IPS-20b (cell line): ENCODE results near the gene CAD.
"Not testable (repeated sequence)": the region's sequence is repeated elsewhere in the genome, so short reads cannot be mapped to it uniquely, and the experiment has no call there.

Experiments
- H3K27ac ChIP-seq: one replicate; pipeline ENCODE4 v1.5.1; 2013; ENCODE audit warnings: low read length
- H3K27me3 ChIP-seq: 2 replicates; pipeline ENCODE4 v1.6.1; 2013; ENCODE audit warnings: mild to moderate bottlenecking, low read length, inconsistent platforms; ENCODE audit not compliant: insufficient read depth
- H3K36me3 ChIP-seq: 2 replicates; pipeline ENCODE4 v1.6.1; 2013; ENCODE audit warnings: low read depth, mild to moderate bottlenecking, inconsistent platforms, low read length, moderate library complexity; ENCODE audit not compliant: insufficient read depth
- H3K4me1 ChIP-seq: 2 replicates; pipeline ENCODE4 v1.6.1; 2013; ENCODE audit warnings: mild to moderate bottlenecking, control low read depth, inconsistent platforms, low read length, moderate library complexity; ENCODE audit not compliant: insufficient read depth
- H3K4me3 ChIP-seq: 2 replicates; pipeline ENCODE4 v1.5.1; 2013; ENCODE audit warnings: mild to moderate bottlenecking, low read length, inconsistent platforms
- H3K9ac ChIP-seq: 2 replicates; pipeline ENCODE4 v1.6.1; 2013; ENCODE audit warnings: low read depth, mild to moderate bottlenecking, inconsistent platforms, low read length, moderate library complexity
- H3K9me3 ChIP-seq: 2 replicates; pipeline ENCODE4 v1.6.1; 2013; ENCODE audit warnings: mild to moderate bottlenecking, low read depth, low read length, inconsistent platforms; ENCODE audit not compliant: insufficient read depth

Gene CAD

DNA sequence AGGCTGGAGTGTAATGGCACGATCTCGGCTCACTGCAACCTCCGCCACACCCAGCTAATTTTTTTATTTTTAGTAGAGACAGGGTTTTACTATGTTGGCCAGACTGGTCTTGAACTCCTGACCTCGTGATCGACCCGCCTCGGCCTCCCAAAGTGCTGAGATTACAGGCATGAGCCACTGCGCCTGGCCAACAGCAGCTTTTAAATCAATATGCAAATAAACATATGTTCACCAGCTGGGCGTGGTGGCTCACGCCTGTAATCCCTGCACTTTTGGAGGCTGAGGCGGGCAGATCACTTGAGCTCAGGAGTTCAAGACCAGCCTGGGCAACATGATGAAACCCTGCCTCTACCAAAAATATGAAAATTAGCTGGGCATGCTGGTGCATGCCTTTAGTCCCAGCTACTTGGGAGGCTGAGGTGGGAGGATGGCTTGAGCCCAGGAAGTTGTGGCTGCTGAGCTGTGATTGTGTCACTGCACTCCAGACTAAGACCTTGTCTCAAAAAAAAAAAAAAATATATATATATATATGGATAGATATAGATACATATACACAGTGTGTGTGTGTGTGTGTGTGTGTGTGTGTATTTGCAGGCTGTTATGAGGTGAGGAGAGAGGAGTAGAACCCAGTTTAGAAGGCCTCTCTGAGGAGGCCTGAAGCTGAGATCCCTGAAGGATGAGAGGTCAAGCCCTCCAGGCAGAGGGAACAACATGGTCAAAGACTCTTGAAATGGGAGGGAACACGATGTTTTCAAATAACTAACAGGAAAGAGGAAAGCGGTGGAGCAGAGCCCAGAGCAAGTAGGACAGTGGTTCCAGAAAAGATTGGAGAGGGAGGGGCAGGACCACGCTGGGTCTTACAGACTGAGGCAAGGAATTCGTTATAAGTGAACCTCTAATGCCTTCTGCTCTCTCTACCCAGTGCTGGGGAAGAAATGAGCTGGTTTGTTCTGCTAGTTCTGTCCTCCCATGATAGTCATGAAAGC lies 55.7 kb downstream of the CAD start:
- not testable (repeated sequence) for H3K27ac ChIP-seq, H3K27me3 ChIP-seq, H3K9me3 ChIP-seq, H3K4me3 ChIP-seq, H3K36me3 ChIP-seq, H3K4me1 ChIP-seq, H3K9ac ChIP-seq

DNA sequence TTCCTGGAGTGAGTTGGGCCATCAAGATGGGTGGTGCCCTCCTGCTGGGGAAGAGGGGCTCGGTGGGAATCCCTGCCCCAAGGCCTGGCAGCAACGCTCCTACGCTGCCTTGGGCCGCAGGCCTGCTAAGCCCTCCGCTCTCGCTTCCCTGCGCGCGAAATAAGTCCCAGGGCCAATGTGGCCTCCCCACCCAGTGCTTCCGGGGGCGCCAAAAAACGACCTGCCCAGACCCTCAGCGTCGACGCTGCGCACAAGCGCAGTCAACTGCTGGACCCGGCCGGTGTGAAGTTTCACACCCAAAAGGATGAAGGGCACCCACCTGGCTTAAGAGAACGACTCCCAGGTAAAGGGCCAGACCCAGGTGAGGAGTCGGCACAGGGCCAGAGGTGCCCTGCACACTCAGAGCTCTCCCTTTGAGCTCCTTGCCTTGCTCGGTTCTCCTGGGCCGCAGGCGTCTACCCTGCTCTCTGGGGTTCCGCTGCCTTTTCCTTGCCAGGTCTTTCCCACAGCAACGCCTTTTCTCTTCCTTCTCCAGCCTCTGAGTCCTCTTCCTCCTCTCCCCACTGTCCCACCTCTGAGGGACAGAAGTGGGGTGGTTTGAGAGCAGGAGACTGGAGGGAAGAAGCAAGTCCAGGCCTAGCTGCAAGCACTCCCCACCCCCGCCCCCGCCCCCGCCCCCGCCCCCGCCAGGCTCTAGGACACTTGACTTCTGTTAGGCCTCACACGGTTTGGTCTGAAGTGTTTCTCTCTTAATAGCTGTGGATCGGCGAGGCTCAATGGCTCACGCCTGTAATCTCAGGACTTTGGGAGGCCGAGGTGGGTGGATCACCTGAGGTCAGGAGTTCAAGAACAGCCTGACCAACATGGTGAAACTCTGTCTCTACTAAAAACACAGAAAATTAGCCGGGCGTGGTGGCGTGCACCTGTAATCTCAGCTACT lies 58.3 kb downstream of the CAD start, which contains the start of gene DNAJC5G:
Gene DNAJC5G (plus strand): TSS at position 223 of the 940 bp plus-strand sequence. CDS start 1,296 bp downstream, outside the sequence.
- 0 out of 2 replicates have a peak, but pooled peaks cover 3% of the 10 kb centered on the region for H3K27me3 ChIP-seq
- H3K4me3 ChIP-seq = no peak within 1 kb of the TSS
- H3K36me3 ChIP-seq = no peaks in the 10 kb centered on the region
- 0 out of 2 replicates have a peak, but pooled peaks cover 3% of the 10 kb centered on the region for H3K4me1 ChIP-seq
- H3K9me3 ChIP-seq = no peaks in the 10 kb centered on the region
- no peak within 1 kb of the TSS for H3K9ac ChIP-seq
- H3K27ac ChIP-seq = no peak within 1 kb of the TSS

DNA sequence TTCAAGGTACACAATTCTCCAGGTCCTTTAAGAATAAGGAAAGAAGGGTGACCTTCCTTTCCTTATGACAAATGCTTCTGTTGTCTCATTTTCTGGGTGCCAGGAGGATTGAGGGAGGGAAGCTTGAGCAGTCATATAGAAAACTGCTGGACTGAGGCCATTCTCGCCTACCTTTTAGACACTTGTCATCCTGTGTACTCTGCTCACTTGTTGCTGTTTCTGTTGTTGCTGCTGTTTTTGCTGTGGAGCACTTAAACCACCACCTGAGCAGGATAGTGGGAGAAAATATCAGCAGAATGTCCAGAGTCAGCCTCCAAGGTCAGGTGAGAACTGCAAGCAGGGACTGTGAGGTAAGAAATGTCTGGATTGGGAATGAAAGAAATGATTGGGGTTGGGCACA lies 60.8 kb downstream of the CAD start:
- H3K4me1 ChIP-seq = peaks cover 7% of the 10 kb centered on the region; the same call in 1 of the 2 replicates
- peaks cover 25% of the 10 kb centered on the region for H3K27me3 ChIP-seq
- H3K9me3 ChIP-seq = no peaks in the 10 kb centered on the region
- no peak overlapping the region for H3K27ac ChIP-seq
- H3K4me3 ChIP-seq = no peak overlapping the region
- no peak overlapping the region for H3K9ac ChIP-seq
- H3K36me3 ChIP-seq = no peaks in the 10 kb centered on the region

DNA sequence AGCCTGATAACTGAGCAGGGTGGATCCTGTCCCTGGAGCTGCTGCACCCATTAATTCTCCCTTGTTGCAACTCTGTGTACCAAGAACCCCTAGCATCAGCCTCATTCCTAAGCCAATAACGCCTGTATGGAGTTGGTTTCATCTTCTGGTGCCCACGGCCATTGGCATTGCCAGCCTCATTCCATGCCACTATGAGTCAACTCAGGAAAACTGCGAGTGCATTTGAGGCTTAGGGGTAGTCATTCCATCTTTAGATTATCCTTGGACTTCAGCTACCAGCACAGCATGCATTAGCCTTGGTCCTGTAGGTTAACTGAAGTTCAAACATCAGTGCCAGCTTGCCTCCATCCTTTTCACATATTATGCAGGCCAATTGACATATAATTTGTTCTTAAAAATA lies 63.7 kb downstream of the CAD start:
- no peak overlapping the region for H3K9ac ChIP-seq
- H3K27me3 ChIP-seq = peaks cover 25% of the 10 kb centered on the region
- no peak overlapping the region for H3K27ac ChIP-seq
- H3K4me1 ChIP-seq = peaks cover 11% of the 10 kb centered on the region; the same call in 1 of the 2 replicates
- no peak overlapping the region for H3K4me3 ChIP-seq
- no peaks in the 10 kb centered on the region for H3K9me3 ChIP-seq
- H3K36me3 ChIP-seq = no peaks in the 10 kb centered on the region

DNA sequence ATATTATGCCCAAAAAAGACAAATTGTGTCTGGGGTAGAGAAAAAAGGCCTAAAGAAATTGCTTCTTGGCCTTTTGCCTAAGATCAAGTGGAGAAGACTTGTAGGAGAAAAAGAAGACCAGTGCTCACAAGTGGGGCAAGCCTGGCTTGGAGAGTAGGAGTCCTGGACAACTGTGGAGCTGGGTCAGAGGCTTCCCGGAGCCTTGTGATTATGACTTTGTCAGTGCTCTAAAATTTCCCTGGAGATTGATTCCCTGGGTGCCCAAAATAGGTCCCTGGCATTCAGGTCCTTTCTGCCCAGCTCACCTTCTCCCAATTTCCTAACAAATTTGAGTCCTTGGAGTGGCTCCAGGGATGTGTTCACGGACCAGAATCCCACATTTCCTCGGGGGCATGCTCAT lies 64.3 kb downstream of the CAD start:
- peaks cover 11% of the 10 kb centered on the region; the same call in 1 of the 2 replicates for H3K4me1 ChIP-seq
- no peaks in the 10 kb centered on the region for H3K9me3 ChIP-seq
- no peak overlapping the region for H3K4me3 ChIP-seq
- H3K9ac ChIP-seq = no peak overlapping the region
- H3K27ac ChIP-seq = no peak overlapping the region
- no peaks in the 10 kb centered on the region for H3K36me3 ChIP-seq
- peaks cover 25% of the 10 kb centered on the region for H3K27me3 ChIP-seq

DNA sequence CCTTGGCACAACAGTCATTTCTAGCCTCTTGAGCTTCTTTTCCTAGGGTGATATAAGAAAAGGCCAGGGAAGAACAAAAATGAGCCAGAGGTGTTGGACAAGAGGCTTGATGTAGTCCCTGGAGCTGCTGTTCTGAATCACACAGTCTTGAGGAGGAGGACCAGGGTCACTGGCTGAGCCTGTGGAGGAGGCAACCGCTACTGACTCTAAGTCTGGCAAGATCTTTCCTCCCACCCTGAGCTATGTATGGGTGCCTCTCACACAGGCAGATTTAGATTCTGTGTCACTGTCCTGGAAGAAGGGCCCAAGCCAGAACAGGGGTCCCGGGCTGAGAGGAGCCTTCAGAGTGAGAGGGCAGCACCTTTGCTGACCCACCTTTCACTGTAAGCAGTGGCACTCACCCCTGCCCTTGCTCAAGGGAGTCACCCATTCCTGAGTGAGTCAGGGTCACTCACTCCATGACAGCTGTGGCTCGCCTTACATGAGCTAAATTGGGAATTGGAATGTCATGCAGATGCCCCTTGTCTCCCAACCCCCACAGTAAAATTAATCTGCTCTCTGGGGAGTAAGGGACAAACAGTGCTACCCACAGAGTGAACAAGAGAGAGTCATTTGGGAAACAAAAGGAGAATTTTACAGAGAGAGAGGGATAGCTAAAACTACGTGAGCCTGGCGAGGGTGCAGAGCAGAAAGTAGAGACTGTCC lies 64.8 kb downstream of the CAD start, which contains the start of gene TRIM54:
Gene TRIM54 (plus strand): TSS at position 575 of the 705 bp plus-strand sequence. CDS start 303 bp downstream, outside the sequence.
- H3K9ac ChIP-seq = peak within 1 kb of the TSS; percentile 52; the same call in 1 of the 2 replicates

DNA sequence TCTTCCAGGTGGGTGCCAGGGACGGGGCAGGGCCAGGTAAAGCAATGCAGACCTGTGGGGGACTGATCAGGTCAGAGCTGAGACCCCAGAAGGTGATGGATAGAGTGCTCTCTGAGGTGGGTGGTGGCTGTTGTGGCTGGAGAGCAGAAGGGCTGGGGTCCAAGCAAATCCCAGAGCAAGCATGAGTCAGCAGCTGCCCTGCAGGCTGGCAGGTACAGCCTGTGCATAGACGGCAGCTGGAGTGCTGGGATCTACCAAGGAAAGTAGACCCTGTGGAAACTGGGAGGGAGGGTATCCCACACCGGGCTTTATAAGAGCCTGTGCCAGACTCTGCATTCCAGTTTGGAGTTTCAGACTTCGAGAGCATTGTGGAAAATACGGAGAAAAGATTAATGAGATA lies 65.7 kb downstream of the CAD start:
- peaks cover 22% of the 10 kb centered on the region for H3K27me3 ChIP-seq
- H3K27ac ChIP-seq = peak overlapping the region; percentile 15
- peak overlapping the region; percentile 55; the same call in 1 of the 2 replicates for H3K4me3 ChIP-seq
- no peaks in the 10 kb centered on the region for H3K9me3 ChIP-seq
- H3K4me1 ChIP-seq = peaks cover 11% of the 10 kb centered on the region; the same call in 1 of the 2 replicates
- peak overlapping the region; percentile 52; the same call in 1 of the 2 replicates for H3K9ac ChIP-seq
- H3K36me3 ChIP-seq = no peaks in the 10 kb centered on the region

More for the DNA sequence above, 64.8 kb downstream of the CAD start, which contains the start of gene TRIM54:
- Histone ChIP-seq H3K9me3 (no peaks in the 10 kb centered on the region), H3K27ac (peak within 1 kb of the TSS; percentile 15), H3K4me1 (peaks cover 11% of the 10 kb centered on the region; the same call in 1 of the 2 replicates), H3K27me3 (peaks cover 25% of the 10 kb centered on the region), H3K36me3 (no peaks in the 10 kb centered on the region), H3K4me3 (peak within 1 kb of the TSS; percentile 55; the same call in 1 of the 2 replicates)

DNA sequence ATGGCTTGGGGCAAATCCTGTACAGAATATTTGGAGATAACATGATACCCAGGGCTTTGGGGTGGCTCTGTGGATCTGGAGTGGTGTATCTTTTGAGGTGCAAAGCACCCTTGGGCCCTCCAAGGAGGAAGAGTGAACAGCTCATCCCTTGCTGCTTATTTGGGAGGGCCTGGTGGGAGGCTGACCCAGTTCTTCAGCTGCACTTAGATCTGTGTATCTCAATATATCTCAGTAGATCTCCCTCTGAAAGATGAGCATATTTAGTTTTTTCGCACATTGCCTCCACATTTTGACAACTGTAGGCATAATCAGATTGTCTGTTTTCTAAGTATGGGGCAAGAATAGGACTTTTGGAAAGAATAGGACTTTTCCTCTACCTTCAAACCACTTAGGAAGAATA lies 67.8 kb downstream of the CAD start:
- no peaks in the 10 kb centered on the region for H3K9me3 ChIP-seq
- no peak overlapping the region for H3K4me3 ChIP-seq
- no peak overlapping the region for H3K9ac ChIP-seq

DNA sequence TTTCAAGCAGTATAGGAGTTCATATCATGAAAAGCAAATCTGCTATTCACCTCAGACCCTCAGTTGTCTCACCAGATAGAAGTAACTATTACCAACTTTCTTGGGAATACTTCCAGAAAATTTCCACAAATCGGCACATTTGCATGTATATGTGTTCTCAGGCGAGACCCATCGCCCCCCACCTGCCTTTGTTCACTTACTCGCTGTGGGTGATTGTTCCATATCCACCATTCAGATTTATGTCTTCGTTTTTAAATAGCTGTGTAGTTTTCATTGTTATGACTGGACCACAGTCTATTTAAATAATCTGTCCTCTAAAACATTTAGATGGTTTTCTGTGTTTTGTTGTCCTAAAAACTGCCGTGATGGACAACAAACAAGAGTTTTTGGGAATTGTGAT lies 68.3 kb downstream of the CAD start:
- H3K9me3 ChIP-seq = no peaks in the 10 kb centered on the region
- peaks cover 22% of the 10 kb centered on the region for H3K27me3 ChIP-seq
- peaks cover 8% of the 10 kb centered on the region; the same call in 1 of the 2 replicates for H3K4me1 ChIP-seq
- H3K27ac ChIP-seq = no peak overlapping the region
- no peaks in the 10 kb centered on the region for H3K36me3 ChIP-seq
- no peak overlapping the region for H3K9ac ChIP-seq
- no peak overlapping the region for H3K4me3 ChIP-seq

More for the DNA sequence above, 67.8 kb downstream of the CAD start:
- H3K4me1 ChIP-seq = peaks cover 11% of the 10 kb centered on the region; the same call in 1 of the 2 replicates
- no peaks in the 10 kb centered on the region for H3K36me3 ChIP-seq
- H3K27ac ChIP-seq = no peak overlapping the region
- peaks cover 22% of the 10 kb centered on the region for H3K27me3 ChIP-seq

DNA sequence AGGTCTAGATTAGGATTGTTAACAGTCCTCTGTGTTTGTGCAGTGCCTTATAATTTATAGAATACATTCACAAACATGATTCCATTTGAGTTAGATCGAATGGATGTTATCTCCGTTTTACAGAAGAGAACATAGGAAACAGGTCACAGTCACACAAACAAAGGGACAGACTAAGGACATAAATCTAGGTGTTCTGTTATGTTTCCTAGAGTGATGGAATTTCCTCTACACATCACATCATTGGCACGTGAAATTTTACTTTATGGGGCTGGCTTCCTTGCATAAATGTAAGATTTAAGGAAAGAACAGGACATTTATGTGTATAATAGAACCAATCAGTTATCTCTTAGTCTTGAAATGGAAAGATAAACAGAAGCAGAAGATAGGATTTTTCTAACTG lies 71.4 kb downstream of the CAD start:
- 0 out of 2 replicates have a peak, but pooled peaks cover 8% of the 10 kb centered on the region for H3K27me3 ChIP-seq
- no peaks in the 10 kb centered on the region; the same call in none of the 2 replicates for H3K4me1 ChIP-seq
- H3K36me3 ChIP-seq = no peaks in the 10 kb centered on the region
- H3K27ac ChIP-seq = no peak overlapping the region
- H3K4me3 ChIP-seq = no peak overlapping the region
- no peaks in the 10 kb centered on the region for H3K9me3 ChIP-seq
- no peak overlapping the region for H3K9ac ChIP-seq
